Measurements from ENCODE around the gene NFE2L3. TPM values are rescaled to one million over a fixed set of nuclear protein-coding genes. Genes with fewer than 3 reads are reported as not detected.
A peak's percentile ranks its signal among the peaks of the same experiment; 100 is the strongest.
"Not testable (repeated sequence)": the region's sequence is repeated elsewhere in the genome, so short reads cannot be mapped to it uniquely, and the experiment has no call there.

The NFE2L3 gene
- total RNA-seq, 1 donor from 2014 or later: 68.0 TPM

DNA sequence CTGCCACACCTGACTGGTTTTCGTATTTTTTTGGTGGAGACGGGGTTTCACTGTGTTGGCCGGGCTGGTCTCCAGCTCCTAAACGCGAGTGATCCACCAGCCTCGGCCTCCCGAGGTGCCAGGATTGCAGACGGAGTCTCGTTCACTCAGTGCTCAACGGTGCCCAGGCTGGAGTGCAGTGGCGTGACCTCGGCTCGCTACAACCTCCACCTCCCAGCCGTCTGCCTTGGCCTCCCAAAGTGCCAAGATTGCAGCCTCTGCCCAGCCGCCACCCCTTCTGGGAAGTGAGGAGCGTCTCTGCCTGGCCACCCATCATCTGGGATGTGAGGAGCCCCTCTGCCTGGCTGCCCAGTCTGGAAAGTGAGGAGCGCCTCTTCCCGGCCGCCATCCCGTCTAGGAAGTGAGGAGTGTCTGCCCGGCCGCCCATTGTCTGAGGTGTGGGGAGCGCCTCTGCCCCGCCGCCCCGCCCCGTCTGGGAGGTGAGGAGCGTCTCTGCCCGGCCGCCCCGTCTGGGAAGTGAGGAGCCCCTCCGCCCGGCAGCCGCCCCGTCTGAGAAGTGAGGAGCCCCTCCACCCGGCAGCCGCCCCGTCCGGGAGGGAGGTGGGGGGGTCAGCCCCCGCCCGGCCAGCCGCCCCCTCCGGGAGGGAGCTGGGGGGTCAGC, 4.2 kb upstream of the NFE2L3 start:
- DNase-seq (ENCODE audit: low read depth, low spot score): not testable (repeated sequence)

DNA sequence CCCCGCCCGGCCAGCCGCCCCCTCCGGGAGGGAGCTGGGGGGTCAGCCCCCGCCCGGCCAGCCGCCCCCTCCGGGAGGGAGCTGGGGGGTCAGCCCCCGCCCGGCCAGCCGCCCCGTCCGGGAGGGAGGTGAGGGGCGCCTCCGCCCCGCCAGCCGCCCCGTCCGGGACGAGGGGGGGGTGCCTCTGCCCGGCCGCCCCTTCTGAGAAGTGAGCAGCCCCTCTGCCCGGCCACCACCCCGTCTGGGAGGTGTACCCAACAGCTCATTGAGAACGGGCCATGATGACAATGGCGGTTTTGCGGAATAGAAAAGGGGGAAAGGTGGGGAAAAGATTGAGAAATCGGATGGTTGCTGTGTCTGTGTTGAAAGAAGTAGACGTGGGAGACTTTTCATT, 3.7 kb upstream of the NFE2L3 start:
- DNase-seq (ENCODE audit: low read depth, low spot score): not testable (repeated sequence)

DNA sequence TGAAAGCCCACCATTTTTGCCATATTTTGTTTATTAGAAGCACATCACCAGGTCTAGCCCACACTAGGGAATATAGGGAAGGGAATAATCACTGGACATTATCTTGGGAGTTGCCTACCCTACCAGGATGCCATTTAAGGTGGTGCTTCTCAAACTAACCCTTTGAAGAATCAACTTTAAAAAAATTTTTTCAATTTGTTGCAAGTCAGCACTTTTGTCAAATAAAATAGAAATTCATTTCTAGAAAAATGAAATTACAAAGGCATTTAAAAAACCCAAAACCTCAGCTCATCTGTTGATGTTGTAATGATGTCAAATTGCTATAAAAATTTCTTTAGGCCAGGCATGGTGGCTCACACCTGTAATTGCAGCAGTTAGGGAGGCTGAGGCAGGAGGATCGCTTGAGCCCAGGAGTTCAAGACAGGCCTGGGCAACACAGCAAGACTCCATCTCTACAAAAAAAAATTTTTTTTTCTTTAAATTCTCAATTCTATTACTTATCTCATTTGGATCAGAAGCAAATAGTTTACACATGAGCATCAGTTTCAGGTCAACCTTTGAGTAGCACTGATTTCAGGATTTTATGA, 2.5 kb upstream of the NFE2L3 start:
- DNase-seq (ENCODE audit: low read depth, low spot score): no peak

DNA sequence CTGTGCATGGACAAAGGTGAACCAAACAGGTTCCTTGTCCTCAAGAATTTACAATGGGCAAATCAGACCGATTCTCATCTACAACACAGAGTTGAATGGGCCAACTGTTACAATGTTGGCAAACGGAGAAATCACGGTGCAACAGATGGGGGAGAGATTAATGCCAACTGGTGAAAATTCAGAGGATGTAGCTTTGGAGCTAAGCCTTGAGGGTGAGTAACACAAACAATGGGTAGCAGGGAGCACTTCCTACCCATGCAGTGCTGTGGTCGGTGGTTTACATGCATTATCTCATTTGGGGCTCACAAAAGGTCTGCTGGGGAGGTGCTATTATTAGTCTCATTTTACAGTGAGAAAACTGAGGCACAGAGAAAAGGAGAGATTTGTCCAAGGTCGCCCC, 902 bp upstream of the NFE2L3 start:
- DNase-seq (ENCODE audit: low read depth, low spot score): no peak

DNA sequence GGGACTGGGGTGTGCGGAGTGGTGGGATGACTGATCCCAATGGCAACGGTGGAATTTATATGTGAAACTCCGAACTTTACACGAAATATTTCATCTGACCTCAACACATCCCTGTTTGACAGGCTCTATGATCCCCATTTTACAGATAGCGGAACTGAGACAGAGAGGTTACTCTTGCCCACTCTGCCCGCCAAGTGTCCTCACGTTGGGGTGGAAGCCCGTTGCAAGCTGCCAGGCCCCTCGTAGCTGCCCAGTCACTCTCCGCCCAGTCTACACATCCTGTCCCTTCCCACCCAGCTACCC, 397 bp upstream of the NFE2L3 start:
- DNase-seq (ENCODE audit: low read depth, low spot score): no peak

DNA sequence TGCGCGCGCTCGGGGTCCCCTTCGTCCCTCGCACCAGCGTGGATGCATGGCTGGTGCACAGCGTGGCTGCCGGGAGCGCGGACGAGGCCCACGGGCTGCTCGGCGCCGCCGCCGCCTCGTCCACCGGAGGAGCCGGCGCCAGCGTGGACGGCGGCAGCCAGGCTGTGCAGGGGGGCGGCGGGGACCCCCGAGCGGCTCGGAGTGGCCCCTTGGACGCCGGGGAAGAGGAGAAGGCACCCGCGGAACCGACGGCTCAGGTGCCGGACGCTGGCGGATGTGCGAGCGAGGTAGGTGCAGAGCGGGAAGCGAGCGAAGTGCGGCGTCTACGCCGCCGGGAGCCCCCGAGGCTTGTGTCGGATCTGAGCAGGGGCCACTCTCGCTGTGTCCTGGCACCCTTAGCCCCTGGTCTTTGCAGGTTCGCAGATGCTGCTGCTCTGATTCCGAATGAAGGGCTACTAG, 813 bp downstream of the NFE2L3 start:
- DNase-seq (ENCODE audit: low read depth, low spot score): not testable (repeated sequence)

DNA sequence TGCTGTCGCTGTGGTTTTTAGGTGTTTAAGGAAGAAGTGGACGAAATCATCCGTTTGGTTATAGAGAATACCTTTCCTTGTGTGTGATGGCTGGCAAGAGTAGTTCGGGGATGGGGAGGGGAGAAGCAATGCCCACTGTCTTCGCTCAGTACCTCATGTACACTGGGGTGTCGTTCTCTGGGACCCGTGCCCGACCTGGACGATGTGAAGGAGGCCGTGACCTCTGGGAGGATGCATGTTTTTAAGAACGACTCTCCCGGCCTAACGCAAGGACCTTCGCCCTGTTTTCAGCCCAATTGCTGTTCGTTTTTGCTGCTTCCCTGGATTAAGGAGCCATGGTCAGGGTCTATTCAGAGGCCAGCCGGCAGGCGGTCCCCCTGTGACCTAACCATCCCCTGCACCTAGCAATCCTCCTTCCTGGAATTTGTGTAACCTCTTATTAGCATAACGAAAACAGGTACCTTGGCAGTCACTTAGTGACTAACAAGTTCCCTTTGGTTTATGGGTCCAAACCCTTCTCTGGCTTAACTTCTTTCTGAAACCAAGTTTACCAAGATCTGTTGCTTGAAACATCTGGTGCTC, 1.3 kb downstream of the NFE2L3 start:
- DNase-seq (ENCODE audit: low read depth, low spot score): no peak

DNA sequence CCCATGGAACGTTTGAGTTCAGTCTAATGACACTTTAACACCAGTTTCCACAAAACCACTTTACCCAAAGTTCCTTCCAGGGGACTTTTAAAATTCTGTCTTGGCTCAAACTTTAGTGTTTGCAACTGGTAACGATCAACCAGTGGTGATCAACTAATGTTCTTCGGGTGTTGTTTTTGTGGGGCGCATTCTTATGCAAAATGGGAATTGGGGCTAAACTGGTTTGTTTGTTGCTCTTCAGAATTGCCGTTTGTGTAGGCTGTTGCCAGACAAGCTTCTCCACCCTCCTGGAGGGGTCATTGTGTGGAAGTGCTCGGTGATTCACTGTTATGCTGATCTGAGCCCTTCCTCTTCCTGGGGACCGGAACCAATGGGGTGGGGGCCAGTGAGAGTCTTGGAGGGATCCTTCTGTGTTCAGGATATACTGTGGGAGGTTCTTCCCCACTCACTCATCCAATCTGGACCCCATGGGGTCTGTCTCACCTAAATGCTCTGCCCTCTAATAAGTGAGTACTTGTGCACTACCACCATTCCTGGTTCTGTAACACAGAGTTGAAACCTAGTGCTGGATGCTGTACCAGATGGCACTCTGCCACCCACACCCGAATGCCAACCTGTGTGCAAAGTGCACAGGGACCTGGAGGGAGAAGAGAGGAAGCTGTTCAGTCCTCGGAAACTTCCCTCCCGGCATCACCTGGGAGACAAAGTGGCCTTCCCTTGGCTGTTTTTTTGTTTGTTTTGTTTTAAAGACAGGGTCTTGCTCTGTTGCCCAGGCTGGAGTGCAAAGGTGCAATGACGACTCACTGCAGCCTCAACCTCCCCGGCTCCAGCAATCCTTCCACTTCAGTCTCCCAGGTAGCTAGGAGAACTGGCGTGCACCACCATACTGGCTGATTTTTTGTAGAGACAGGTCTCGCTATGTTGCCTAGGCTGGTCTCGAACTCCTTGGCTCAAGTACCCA, 2.1 kb downstream of the NFE2L3 start:
- peak; percentile 55 for DNase-seq (ENCODE audit: low read depth, low spot score)

DNA sequence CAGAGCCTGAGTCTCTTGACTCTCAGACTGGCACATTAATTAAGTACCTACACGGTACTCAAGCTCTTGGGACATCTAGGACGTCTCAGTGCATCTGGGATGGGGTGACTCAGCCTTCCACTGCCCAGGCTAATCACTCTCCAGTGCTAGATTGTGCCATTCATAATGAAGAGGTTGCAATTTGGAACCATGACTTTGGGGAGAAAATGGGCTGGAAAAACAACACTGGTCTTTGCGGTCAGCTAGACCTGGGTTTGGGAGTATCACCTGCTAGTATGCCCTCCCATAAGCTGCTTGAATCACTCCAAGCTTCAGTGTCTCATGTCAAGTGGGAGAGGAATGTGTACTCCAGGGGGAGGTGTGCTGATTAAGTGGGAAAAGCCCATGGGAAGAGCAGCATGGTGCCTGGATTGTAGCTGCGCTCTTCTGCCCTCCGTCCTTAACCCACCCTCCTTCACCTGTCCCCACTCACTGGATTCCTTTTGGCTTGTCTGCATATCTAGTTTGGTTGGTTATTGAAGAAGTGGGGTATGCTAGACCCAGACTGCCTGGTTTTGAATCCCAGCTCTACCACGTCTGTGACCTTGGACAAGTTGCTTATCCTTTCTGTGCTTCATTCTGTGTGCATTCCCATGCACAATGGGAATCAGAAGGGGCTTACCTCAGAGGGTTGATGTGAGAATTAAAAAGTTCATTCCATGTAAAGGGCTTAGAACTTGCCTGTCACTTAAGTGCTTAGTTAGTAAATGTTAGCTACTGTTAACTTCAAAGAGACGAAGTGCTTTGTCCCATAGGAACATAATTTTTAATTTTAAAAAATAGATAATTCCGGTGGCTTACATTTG, 3.8 kb downstream of the NFE2L3 start:
- no peak for DNase-seq (ENCODE audit: low read depth, low spot score)

DNA sequence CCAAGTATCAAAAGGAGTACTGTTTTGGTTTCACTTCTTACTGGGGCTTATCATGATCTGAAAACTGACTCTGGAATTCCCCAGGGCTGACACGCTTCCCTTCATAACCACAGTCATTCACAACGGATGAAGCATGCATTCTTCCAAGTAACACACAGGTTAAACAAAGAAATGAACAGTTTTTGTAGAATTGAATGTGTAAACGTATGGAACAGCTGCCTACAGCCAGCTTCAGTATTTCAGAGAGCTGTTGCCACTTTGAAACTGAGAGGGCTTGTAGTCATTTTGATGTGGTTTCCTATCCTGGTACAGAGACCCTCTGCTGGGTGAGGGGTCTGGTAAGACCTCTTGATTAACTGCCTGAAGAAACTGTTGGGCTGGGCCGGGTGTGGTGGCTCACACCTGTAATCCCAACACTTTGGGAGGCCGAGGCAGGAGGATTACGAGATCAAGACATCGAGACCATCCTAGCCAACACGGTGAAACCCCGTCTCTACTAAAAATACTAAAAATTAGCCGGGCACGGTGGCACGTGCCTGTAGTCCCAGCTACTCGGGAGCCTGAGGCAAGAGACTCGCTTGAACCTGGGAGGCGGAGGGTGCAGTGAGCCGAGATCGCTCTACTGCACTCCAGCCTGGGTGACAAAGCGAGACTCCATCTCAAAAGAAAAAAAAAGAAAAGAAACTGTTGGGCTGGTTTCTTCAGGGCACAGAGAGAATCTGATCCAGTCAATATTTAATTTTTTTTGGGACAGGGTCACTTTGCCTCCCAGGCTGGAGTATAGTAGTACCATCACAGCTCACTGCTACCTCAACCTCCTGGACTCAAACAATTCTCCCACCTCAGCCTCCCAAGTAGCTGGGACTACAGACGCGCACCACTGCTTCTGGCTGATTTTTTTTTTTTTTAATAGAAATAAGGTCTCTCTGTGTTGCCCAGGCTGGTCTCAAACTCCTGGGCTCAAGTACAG, 4.7 kb downstream of the NFE2L3 start:
- peak; percentile 89 for DNase-seq (ENCODE audit: low read depth, low spot score)

DNA sequence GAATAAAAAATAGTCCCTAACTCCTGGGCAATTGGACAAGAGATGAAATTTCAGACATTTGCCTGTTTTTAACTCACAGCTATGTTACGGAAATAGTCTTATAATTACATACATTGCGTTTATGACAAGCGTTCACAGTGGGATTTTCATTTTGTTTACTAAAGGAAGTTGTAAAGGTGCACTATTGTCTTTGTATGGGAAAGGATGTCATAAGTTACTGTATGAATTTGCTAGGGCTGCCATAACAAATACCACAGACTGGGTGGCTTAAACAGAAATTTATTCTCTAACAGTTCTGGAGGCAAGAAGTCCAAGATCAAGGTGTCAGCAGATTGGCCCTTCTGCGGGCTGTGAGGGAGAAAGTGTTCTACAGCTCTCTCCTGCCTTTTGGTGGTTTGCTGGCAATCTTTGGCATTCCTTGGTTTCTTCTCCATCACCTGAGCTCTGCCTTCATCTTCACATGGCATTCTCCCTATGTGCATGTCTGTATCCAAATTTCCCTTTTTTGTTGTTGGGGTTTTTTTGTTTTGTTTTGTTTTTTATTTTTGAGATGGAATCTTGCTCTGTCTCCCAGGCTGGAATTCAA, 5.6 kb downstream of the NFE2L3 start:
- DNase-seq (ENCODE audit: low read depth, low spot score): no peak

DNA sequence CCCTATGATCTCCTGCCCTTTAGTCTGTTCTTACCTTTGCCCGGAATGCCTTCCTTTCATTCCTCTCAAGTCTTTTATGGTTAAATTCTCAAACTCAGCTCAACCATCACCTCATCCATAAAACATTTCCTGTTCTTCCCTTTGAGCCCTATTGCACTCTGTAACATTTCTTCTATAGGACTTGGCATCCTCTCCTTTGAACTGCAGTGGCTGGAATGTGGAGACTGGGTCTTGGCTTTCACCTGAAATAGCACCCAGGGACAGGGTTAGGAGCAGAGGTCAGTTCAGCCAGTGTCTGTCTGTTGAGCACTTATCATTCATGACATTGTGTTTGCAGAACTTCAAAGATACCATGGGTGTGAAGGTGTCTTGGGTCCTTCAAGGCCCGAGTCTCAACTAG, 7.2 kb downstream of the NFE2L3 start:
- DNase-seq (ENCODE audit: low read depth, low spot score): no peak

DNA sequence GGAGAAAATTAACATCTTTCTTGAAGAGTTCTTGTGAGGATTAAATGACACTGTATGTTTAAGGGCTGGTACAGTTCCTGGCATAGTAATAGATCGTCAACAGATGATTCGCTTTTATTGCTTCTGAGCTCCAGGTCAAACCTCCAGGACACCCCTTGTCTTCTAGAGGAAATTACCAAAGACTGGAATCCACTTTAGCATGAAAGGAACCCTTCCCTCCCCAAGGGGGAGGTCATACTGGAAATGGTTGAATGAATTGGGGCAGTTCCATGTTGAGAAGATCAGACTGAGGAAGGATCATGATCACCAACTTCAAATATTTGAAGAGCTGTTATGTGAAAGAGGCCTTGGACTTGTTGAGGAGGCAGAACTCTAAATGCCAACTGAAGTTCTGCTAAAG, 8.9 kb downstream of the NFE2L3 start:
- no peak for DNase-seq (ENCODE audit: low read depth, low spot score)

DNA sequence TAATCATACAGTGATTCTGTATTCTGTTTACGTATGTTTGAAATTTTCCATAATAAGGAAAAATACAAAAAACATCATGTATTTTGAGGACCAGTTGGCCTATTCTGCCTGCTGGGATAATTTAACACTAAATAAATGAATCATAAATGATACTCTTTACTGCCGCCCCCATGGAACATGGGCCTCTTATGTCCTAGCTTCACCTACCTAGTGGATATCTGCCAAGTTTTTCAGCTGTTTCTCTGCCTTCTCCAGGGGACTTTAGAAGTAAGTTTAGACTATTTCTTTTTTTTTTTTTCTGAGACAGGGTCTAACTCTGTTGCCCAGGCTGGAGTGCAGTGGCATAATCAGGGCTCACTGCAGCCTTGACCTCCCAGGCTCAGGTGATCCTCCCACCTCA, 10.4 kb downstream of the NFE2L3 start:
- DNase-seq (ENCODE audit: low read depth, low spot score): no peak

DNA sequence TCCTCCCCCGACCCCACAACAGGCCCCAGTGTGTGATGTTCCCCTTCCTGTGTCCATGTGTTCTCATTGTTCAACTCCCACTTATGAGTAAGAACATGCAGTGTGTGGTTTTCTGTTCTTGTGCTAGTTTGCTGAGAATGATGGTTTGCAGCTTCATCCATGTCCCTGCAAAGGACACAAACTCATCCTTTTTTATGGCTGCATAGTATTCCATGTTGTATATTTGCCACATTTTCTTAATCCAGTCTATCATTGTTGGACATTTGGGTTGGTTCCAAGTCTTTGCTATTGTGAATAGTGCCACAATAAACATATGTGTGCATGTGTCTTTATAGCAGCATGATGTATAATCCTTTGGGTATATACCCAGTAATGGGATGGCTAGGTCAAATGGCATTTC, 11.8 kb downstream of the NFE2L3 start:
- not testable (repeated sequence) for DNase-seq (ENCODE audit: low read depth, low spot score)

DNA sequence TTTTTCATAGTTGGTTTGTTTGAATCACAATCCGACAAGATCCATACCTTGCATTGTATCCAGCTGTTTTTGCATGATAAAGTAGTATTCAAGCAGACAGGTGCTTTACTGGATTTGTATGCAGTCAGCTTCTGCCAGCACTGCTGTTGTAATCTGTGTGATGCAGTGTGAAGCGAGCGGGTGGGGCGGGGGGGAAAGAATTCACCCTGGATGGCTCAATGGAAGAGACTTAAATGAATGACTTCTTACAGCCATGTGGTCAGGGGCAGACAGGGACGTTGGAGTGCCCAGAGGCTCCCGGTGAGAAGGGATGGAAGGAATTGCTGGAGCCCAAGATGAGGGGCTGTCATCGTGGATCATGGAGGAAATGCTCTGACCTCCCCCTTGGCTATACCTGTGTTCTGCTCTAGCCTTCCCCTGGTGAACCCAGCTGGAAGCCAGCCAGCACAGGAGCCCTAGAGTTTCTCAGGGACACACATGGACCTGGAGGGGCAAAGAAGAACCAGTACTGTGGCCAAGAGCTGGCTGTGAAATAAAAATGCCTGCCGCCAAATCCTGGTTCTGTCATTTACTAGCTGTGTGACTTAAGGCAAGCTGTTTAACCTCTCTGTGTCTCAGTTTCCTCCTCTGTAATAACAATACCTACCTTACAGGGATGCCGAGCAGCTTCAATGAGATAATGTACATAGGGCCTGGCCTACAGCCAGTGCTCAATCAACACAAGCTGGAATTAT, 14.1 kb downstream of the NFE2L3 start:
- no peak for DNase-seq (ENCODE audit: low read depth, low spot score)

DNA sequence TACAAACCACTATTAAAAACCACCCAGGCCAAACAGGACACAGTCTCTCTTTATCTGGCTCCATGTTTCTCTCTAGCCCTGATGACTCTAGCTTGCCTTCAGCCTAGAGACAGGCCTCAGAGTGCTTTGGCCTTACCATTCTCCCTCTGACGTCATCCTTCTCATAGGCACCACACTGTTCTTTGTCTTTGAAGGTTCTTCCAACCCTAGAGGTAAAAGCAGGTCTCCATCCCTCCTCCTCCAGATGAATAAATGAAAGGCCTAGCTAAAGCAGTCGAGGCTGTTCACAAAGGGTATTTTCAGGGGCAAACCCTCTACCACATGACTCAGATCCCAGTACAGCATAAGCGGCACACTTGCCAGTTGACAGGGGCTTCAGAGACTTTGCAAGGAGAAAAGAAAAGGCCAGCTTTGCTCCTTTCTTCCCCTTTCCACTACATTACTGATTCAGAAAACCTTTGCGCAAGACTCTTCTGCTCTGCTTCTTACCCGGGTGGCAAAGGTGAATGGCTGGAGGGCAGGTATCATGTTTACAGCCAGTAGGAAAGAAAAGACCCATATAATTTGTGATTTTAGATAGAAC, 14.8 kb downstream of the NFE2L3 start:
- DNase-seq (ENCODE audit: low read depth, low spot score): no peak

DNA sequence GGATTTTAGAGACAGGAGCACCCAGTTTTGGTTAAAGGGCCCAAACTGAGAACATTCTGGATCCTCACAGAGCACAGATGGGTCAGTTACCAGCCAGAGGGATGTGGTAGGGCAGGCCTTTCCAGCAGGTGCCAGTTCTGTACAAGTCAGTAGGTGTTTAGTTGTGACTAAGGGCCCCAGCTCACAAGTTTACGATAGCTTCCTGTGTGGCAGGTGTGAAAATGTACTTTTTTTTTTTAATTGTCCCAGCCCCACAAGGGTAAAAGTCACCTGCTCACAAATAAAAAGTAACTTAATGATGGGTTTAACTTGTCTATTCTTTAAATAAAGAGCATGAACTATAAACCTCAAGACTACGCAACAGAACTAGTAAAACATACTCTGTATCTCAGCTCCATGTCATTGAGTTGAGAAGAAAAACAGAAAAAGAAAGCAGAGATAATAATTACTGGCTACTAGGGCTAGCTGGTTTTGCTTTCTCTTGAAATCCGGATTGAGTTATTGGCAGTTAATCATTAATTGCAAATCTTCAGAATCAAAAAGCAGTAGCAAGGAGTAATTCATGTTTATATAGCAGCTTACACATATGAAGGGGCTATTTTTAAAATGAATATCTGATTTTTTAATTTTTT, 15.4 kb downstream of the NFE2L3 start:
- no peak for DNase-seq (ENCODE audit: low read depth, low spot score)
